GM13977 (cell line): Measurements from ENCODE around the gene DLGAP3.

Experiments
- DNase-seq: peaks from one replicate; pipeline ENCODE4 v3.0.0; 2012; ENCODE audit warnings: low spot score
- in situ Hi-C: fragments of 300-500 bp; cut with MboI; formaldehyde crosslinking; loops from one replicate; pipeline ENCODE4 v1.12.0; 2022; ENCODE audit warnings: low sequenced_read_pairs, low pct_unique_long_range_greater_than_20kb, mixed read lengths, inconsistent platforms; ENCODE audit not compliant: unreplicated experiment
- TF ChIP-seq, protein P1 (sequence below): IDR thresholded peaks from 2 replicates; pipeline ENCODE4 v1.5.1; 2012; ENCODE audit warnings: mild to moderate bottlenecking, control low read depth; ENCODE audit not compliant: insufficient read depth; ENCODE audit errors: extremely low read depth, missing control alignments

DLGAP3 gene, protein sequence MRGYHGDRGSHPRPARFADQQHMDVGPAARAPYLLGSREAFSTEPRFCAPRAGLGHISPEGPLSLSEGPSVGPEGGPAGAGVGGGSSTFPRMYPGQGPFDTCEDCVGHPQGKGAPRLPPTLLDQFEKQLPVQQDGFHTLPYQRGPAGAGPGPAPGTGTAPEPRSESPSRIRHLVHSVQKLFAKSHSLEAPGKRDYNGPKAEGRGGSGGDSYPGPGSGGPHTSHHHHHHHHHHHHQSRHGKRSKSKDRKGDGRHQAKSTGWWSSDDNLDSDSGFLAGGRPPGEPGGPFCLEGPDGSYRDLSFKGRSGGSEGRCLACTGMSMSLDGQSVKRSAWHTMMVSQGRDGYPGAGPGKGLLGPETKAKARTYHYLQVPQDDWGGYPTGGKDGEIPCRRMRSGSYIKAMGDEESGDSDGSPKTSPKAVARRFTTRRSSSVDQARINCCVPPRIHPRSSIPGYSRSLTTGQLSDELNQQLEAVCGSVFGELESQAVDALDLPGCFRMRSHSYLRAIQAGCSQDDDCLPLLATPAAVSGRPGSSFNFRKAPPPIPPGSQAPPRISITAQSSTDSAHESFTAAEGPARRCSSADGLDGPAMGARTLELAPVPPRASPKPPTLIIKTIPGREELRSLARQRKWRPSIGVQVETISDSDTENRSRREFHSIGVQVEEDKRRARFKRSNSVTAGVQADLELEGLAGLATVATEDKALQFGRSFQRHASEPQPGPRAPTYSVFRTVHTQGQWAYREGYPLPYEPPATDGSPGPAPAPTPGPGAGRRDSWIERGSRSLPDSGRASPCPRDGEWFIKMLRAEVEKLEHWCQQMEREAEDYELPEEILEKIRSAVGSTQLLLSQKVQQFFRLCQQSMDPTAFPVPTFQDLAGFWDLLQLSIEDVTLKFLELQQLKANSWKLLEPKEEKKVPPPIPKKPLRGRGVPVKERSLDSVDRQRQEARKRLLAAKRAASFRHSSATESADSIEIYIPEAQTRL

DNA sequence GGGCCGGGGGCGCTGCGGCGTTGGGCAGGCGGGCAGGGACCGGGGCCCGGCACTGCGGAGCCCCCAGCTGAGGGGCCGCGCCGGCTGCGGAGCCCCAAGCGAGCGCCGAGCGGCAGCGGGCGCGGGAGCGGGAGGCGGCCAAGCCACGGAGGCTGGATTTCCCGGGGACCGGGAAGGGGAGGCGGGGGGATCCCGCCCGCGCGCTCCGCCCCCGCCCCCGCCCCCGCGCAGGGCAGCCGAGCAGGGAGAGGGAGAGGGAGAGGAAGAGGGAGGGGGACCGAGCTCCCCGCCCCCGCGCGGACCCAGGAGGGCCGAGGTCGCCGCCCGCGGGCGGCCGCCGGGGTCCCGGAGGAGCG, at the start of gene DLGAP3:
Gene DLGAP3, minus strand, starts transcription at position 154 of the 356 bp plus-strand sequence. CDS start 24,267 bp downstream, outside the sequence.
- in situ Hi-C loops, result no loop called here

DNA sequence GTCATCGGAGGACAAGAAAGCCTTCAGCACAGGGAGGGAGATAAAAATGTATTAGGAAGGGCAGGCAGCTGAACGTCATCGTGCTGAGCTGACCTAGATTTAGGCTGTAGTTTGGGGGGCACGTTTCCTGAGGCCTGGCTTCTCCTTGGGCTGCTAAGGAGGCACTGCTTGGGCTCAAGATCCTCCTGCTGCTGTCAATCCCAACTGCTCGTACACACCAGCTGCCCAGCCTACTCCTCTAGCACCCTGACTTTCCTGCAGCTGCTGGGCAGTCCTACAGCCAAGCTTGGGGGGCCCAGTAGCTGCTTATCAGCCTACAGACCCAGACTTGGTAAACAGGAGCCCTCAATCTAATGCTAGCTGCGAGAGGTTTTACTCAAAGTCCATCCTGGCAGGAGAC, 49.5 kb upstream of the DLGAP3 start:
- in situ Hi-C loops, result no loop called here
- no peak for DNase-seq
- TF ChIP-seq, protein P1, sequence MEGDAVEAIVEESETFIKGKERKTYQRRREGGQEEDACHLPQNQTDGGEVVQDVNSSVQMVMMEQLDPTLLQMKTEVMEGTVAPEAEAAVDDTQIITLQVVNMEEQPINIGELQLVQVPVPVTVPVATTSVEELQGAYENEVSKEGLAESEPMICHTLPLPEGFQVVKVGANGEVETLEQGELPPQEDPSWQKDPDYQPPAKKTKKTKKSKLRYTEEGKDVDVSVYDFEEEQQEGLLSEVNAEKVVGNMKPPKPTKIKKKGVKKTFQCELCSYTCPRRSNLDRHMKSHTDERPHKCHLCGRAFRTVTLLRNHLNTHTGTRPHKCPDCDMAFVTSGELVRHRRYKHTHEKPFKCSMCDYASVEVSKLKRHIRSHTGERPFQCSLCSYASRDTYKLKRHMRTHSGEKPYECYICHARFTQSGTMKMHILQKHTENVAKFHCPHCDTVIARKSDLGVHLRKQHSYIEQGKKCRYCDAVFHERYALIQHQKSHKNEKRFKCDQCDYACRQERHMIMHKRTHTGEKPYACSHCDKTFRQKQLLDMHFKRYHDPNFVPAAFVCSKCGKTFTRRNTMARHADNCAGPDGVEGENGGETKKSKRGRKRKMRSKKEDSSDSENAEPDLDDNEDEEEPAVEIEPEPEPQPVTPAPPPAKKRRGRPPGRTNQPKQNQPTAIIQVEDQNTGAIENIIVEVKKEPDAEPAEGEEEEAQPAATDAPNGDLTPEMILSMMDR, result no peak

More for the DNA sequence above, at the start of gene DLGAP3:
- TF ChIP-seq, protein P1, result no peak
- peak; percentile 53 for DNase-seq

DNA sequence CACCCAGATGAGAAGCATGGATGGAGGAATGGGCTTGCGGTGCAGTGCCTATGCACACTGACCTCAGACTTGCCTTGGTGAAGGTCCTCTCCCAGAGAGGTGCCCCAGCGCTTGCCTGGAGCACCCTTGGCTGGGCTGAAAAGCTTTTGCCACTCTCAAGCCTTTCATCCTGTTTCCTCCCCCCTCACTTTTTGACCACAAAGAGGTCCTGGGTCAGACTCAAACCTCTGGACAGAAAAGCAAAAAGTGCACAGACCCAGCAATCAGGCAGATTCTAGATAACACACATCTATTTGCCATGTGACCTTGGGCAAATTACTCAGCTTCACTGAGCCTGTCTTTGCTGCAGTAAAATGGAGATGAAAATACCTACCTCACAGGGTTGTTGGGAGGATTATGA, 48.4 kb upstream of the DLGAP3 start:
- in situ Hi-C loops, result no loop called here
- DNase-seq, result no peak
- TF ChIP-seq, protein P1, result no peak

DNA sequence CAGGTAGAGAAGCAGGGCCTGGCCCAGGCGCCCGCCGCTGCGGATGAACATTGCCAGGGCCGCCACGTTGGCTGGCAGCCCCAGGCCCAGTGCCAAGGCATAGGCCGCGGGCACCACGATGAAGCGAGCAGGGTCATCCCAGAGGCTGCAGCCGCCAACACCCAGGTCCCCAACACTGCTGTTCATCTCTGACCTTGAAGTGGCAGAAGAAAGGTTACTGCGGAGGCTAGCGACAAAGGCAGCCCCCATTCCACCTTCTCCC, 47.7 kb upstream of the DLGAP3 start:
- in situ Hi-C loops, result no loop called here
- no peak for DNase-seq
- TF ChIP-seq, protein P1, result no peak

DNA sequence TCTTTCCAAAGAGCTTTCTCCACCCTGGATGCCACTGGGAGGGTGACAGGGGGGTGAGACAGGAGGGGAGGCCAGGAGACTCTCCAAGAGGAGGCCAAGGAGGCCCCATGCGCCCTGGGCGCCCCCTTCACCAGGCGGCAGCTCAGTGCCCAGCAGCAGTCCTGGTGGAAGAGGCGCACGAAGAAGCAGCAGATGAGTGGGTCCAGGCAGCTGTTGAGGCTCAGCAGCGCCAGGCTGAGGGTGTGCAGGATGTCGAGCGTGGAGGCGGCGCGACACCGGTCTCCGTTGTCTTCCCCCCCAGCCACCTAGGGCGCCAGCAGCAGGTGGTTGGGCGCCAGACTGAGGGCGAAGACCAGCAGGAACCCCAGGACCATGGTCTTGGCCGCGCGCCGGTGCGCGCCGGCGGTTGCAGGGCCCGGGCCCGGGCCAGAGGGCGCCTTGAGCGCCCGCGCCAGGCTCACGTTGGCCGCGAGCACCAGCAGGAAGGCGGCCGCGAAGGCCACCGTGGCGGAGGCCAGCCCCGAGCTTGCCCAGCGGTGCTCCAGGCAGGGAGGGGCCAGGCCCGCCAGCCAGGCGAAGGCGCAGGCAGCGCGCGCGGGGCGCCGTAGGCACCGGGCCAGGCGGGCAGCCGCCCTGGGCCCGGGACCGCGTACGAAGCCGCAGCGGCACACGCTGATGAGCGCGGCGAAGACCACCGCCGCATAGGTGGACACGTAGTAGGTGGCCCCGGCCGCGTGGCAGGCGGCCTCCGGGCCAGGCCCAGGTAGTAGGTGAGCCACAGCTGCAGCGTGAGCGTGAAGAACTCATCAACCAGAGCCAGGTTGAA, 47.1 kb upstream of the DLGAP3 start:
- TF ChIP-seq, protein P1, result no peak
- in situ Hi-C loops, result no loop called here
- DNase-seq, result no peak

DNA sequence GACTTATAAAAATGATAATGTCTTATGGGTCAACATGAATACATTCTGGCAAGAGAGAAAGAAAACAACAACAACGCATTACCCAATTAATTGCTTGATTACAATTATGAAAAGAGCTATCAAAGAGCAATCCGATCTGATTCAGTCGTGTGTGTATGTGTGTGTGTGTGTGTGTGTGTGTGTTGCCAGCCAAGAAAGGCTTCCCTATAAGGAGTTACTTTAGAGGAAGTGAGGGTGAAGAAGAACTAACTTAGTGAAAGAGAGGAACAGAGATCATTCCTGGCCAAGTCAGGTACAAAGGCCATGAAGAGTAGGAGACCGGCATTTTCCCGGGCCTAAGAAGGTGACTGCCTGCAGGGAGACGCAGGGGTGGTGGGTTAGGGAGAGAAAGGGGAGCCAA, 46.3 kb upstream of the DLGAP3 start:
- no peak for DNase-seq
- TF ChIP-seq, protein P1, result no peak
- in situ Hi-C loops, result no loop called here
